Measurements from ENCODE around the gene ABCC8. TPM values are rescaled to one million over a fixed set of nuclear protein-coding genes. Genes with fewer than 3 reads are reported as not detected.

The ABCC8 gene
- total RNA-seq, 1 experiment from 2014 or later, result 0.47 TPM

DNA sequence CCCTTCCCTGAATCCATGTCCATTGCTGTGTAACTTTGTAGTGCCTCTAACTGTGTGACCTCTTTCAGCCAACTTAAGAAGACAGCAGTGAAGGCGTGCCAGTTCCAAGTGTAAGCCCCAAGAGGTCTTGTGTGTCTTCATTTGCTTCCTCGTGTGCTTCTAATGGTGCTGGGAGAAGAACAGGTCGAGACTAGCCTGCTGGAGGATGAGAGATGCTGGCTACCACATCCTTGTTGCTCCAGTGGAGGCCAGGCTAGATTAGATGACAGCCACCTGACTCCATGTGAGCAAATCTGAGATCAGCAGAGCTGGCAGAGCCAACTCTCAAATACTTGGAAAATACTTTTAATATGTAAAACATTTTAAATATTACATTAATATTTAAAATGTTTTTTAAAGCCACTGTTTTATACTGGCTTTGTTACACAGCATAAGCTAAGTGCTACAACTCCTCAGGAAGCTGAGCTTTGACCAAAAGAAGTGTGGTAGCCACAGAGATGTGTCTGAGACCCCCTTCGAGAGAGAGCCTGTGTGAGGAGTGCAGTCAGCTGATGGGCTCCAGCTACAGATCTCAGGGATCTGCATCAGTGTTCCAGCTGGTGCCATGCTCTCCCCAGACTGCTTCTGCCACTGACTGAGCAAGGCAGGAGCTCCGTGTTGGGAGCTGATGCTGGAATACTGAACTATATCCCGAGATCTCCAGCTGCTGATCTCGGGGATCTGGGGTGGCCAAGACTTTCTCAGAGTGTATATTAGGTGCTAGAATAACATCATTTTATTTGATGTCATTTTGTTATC, 97.1 kb downstream of the ABCC8 start:
- no peak for DNase-seq (ENCODE audit: low spot score)
- in situ Hi-C loops (cut with HindIII; ENCODE audit: low sequenced_read_pairs), result no loop called here

DNA sequence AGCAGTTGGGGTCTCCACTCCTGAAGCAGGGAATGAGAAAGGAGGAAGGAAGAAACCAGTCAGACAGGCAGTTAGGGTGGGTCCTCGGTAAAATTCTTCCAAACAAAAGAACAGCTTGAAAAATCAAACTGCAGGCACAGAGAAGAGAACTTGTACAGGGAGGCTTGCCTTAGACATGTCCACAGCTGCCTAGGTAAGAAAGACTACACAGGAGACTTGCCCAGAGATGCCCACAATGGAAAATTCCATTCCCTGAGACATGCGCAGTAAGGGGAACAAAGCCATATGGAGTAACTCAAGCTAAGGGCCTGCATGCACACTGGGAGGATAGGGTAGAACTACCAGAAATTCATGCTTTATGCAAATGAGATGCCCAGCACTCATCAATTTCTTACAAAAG, 98.0 kb downstream of the ABCC8 start:
- in situ Hi-C loops (cut with HindIII; ENCODE audit: low sequenced_read_pairs), result no loop called here
- no peak for DNase-seq (ENCODE audit: low spot score)

DNA sequence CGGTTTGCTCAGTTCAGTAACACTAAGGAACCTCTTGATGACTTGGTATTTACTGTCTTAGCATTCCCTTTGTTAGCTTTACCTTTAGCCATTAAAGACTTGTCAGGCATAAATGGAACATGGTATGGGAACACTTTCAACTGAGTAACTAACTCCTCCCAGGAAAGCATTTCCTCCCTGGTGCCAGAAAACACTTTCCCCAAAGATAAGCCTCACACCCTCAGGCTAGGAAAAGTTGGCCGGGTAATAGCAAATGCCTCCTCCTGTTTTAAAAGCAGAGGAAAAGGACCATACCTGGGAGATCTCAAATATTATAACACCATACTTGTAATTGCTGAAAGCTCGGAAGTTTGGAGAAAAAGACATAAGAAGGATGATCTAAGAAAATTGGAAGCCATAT, 100.2 kb downstream of the ABCC8 start:
- in situ Hi-C loops (cut with HindIII; ENCODE audit: low sequenced_read_pairs), result no loop called here
- no peak for DNase-seq (ENCODE audit: low spot score)

DNA sequence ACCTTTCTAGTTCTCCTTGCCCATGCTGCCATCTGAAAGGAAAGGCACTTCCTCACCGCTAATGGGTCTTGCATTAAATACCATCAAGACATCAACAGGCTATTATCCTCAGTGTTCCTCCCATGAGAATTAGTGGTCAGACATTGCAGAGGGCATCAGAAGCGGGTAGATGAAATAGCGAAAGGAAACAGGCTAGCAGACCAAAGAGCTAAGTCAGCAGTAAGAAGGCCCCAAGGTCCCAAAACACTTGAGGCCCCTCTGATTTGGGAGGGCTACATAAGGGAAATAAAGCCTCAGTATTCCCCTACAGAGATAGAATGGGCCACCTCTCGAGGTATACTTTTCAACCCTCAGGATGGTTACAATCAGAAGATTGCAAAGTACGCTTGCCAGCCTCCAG, 101.1 kb downstream of the ABCC8 start:
- DNase-seq (ENCODE audit: low spot score), result no peak
- in situ Hi-C loops (cut with HindIII; ENCODE audit: low sequenced_read_pairs), result no loop called here

DNA sequence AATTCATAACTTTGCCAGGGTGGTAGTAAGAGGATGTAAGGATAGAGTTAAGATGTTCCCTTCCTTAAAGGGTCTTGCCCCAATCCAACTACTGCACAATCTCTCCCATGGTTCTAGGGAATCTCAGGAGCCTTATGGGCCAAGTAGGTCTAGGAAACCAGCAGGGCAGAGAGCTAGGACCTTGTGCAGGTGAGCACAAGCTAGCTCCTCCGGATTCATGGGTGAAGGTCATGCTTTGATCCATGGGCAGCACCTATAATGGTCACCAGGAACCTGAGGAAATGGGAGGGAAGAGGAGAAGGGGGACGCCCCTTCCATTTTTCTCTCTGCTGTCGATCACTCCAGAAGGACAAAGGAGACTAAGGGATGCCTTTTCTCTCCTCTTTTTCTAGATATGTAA, 105.0 kb downstream of the ABCC8 start:
- in situ Hi-C loops (cut with HindIII; ENCODE audit: low sequenced_read_pairs), result no loop called here
- DNase-seq (ENCODE audit: low spot score), result no peak

DNA sequence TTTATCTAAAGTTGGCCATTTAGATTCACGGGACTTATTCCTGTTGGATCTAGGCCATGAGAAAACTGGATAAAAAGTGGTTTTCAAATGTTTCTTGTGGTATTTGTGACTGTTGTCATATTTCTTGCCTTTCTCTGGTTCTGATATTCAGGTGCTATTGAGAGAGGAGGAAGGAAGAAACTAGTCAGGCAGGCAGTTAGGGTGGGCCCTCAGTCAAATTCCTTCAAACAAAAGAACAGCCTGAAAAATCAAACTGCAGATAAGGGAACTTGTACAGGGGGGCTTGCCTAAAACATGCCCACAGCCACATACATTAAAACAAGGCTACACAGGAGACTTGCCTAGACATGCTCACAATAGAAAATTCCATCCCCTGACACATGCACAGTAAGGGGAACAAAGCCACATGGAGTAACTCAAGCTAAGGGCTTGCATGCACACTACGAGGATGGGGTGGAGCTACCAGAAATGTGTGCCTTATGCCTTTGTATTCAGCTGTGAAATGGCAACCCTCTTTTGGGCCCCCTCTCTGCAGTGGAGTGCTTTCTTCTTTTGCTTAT, 106.9 kb downstream of the ABCC8 start:
- in situ Hi-C loops (cut with HindIII; ENCODE audit: low sequenced_read_pairs), result no loop called here
- DNase-seq (ENCODE audit: low spot score), result no peak

DNA sequence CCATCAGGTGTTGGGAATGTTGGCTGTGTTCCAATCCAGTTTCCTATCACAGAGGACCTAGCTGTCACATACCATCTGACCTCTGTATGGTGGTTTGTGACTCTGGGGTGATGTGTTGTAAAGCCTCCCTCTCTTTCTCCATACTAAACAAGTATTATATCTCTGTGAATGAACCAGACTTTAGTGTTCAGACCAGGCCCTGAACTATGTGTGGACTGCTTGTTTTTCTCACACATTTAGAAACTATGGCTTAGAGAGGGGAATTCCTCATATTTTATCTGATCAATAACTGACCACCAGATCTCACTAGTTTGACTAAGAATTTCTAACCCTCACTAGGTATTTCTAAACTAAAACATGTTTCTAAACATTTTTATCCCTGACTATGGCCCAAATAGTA, 107.6 kb downstream of the ABCC8 start:
- in situ Hi-C loops (cut with HindIII; ENCODE audit: low sequenced_read_pairs), result no loop called here
- no peak for DNase-seq (ENCODE audit: low spot score)

DNA sequence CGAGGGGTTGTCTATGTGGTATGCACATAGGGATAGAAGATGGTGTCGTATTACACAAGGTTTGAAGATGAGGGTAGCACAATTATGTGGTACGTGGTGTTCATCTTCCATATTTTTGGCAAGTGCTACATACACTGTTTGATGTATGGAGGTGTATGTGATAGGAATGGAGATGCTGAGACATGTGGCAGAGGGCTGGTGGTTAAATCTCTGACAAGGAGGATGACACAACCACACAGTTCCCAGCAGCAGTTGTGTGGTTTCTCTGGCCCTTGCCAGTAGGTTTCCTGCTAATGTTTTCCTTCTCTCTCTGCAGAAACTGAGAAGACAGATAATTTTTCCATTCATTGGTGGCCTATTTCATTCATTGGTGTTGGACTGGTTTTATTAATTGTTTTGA, 108.1 kb downstream of the ABCC8 start:
- DNase-seq (ENCODE audit: low spot score), result no peak
- in situ Hi-C loops (cut with HindIII; ENCODE audit: low sequenced_read_pairs), result no loop called here

DNA sequence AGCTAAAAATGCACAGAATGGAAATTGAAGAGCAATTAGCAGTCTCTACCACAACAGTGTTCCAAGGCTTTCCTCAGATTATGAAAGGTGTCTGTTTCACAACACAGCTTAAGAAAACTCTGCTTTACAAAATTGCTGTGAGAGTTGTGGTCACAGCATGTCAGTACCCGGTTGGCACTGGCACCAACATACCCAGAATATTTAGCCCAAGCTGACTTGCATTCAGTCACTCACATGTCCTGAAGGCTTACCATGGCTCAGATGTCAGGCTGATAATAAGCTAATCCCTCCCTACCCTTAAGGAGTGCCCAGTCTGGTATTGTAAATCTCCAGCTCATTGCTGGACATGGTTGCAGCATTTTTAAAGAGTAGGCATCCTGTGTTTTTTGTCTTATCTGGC, 110.2 kb downstream of the ABCC8 start:
- DNase-seq (ENCODE audit: low spot score), result no peak
- in situ Hi-C loops (cut with HindIII; ENCODE audit: low sequenced_read_pairs), result no loop called here

DNA sequence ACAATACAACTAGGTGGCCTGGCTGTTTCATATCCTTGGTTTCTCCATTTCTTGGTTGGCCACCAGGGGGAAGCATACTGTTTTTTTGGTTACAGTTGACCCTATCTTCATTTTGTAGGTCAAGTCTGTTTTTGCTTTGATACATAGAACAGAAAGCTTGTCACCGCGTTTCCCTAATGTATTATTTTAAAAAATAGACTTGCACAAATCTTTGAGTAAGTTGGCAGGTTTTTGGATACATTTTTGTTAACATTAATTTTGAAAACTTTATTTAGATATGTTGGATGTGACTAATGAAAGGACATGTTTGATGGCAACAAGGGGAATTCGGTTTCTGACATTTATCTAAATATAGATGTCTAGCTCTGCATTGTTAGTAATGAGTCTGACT, 122.0 kb downstream of the ABCC8 start:
- in situ Hi-C loops (cut with HindIII; ENCODE audit: low sequenced_read_pairs), result no loop called here
- peak; percentile 91 for DNase-seq (ENCODE audit: low spot score)

DNA sequence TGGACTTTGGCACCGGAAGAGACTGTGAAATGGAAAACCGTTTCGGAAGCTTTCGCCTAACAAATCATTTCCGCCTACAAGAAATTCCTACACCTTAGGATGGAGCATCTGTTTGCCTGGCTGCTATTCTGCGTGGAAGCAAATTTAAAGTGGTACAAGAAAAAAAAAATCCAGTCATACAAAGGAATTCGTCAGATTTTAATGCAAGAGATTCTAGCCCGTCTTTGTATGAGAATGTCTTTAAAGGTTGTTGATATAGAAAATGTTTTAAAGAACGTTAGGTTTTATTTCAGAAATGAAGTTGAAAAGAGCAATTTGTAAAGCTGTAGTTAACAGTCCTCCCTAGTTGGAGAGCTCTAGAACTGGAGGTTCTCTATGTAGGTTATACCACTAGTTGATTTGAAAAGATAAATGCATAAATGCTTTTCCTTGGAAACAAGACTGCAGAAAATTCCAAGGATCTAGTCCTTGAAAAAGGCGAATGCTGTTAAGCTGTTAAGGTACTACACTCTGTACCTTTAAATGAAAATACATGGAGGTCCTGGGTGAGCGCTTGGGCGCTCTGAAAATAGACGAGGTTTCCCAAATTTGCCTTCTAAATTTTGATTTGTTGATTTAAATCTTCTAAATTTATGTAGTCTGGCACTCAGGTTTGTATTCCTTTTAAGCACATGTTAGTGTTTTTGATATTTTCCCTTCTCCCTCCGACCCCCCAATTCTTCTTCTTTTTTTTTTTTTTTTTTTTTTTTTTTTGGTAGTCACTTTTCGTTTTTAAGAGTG, 122.6 kb downstream of the ABCC8 start:
- DNase-seq (ENCODE audit: low spot score), result no peak
- in situ Hi-C loops (cut with HindIII; ENCODE audit: low sequenced_read_pairs), result no loop called here

DNA sequence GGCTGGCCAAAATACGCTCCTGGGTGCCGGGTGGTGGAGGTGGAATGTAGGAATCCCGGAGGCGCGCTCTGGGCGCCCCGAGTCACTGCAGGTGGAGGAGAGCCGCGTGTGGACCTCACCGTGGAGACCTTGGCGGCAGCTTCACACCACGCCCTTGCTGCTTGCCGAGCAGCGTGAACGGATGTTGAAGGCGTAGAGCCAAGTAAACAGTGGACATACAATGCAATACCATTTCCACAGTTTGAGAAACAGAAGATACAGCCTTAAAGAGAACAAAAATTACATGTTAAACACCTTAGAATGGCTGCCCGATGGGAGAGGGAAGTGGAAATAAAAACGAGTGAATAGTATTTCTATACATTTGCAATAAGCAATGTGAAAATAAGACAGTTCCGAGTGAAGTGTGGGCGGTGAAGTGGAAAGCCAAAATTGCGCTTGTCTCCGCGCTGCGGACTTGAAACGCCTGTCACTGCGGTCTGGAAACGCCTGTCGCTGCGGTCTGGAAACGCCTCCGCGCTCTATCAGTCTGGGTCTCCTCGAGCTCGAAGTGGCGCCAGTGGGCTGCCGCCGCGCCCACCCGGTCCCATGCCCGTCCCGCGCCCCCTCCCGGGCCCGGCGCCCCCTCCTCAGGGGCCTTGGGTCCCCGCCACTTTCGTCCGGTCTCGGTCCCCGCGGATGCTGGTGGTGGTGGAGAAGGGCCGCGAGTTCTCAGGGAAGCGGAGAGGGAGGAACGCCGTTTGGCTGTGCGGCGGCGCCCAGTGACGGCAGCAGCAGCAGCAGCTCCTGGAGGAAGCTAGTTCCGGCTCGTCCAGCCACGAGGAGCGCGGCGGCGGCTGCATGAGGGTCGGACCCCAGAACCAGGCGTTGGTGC, 123.5 kb downstream of the ABCC8 start:
- peak; percentile 86 for DNase-seq (ENCODE audit: low spot score)
- in situ Hi-C loops (cut with HindIII; ENCODE audit: low sequenced_read_pairs), result no loop called here

DNA sequence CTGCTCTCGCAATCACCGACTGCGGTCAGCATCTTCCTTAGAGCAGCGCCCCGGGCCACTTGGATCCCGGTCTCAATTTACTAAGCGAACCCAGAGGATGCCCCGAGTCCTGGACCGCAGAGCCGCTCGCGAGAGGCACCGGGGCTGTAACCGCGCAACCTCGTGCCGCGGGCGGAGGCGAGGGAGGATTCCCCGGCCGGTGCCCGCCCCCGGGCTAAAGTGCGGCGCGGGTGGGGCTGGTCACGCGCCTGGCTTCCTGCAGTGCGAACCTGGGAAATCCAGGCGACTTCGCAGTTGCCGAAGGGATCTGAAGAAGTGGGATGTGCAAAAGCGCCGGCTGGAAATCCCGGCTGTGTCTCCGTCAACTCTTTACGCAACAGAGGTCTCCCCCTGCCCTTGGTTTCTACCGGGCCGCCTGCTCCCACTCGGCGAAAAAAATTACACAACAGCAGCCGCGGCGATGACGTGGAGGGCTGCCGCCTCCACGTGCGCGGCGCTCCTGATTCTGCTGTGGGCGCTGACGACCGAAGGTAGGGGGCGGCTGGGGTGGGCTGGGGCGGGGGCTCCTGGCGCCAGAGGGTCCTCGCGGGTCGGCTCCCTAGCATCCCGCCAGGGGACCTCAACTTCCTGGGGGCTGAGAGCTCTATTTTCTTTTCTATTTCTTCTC, 125.0 kb downstream of the ABCC8 start, which contains the start of gene NCR3LG1:
Gene NCR3LG1, plus strand, starts transcription at position 291 of the 667 bp plus-strand sequence. Its CDS starts 170 bp downstream, at position 461.
- in situ Hi-C loops (cut with HindIII; ENCODE audit: low sequenced_read_pairs), result no loop called here
- peak; percentile 71 for DNase-seq (ENCODE audit: low spot score)

DNA sequence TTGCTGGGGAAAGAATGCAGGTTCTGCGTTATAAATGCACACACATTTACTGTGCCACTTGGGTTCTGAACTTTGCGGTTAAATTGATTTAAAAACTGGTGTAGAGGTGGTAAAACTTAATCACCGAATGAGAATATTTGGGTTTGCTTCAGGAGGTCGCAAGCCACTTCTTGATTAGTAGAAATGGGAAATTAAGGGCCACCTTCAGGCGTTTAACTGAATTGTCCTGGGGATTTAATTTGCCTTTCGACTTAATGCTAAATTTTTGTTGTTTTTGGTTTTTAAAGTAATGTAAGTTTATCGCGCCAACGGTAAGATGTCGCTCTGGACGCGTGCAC, 125.5 kb downstream of the ABCC8 start:
- DNase-seq (ENCODE audit: low spot score), result no peak
- in situ Hi-C loops (cut with HindIII; ENCODE audit: low sequenced_read_pairs), result no loop called here

DNA sequence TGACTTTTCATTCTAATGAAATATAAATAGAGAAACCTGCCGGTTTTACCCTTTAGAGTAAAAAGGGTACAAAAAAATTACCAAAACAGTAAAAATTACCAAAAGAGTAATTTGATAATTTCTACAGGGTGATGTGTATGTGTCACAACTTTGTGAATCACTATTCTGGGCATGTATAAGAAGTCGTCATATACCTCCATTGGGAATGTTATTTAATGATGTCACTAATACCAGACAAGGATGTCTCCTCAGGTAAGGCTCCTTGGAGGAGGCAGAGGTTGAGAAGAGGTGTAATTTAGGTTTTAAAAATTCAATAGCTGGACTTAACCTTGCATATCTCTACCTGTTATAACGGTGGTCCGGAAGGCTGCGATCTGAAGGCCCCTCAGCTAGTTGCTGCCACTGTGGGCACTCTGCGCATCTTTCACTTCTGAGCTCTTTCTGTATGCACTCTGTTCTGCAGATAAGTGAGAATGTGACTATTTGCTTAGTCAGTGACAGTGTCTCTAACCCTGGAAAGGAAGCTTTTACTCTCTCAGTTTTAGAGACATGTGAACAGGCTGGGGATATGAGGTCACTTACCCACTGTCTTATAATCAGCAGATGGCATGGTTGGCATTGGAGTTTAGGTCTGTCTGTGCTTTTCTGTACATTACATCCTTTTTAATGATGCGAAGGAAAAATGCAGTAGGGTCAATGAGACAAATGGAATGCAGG, 126.0 kb downstream of the ABCC8 start:
- in situ Hi-C loops (cut with HindIII; ENCODE audit: low sequenced_read_pairs), result no loop called here

DNA sequence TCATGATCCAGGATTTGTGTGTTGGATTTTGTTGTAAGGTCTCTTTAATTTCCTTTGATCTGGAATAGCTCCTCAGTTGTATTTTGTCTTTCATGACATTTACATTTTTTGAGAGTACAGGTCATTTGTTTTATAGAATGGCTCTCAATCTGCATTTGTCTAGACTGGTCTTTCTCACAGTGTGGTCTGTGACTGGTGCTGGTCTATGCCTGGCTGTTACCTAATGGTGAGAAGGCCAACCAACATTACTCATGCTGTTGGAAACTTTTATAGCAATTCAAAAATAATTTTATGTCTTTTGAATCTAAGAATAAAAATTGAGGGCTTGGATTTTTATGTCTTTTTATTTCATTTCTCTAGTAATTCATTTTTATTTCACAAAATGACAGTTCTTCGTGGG, 129.0 kb downstream of the ABCC8 start:
- in situ Hi-C loops (cut with HindIII; ENCODE audit: low sequenced_read_pairs), result no loop called here
- no peak for DNase-seq (ENCODE audit: low spot score)

More for the DNA sequence above, 126.0 kb downstream of the ABCC8 start:
- DNase-seq (ENCODE audit: low spot score), result peak; percentile 38

DNA sequence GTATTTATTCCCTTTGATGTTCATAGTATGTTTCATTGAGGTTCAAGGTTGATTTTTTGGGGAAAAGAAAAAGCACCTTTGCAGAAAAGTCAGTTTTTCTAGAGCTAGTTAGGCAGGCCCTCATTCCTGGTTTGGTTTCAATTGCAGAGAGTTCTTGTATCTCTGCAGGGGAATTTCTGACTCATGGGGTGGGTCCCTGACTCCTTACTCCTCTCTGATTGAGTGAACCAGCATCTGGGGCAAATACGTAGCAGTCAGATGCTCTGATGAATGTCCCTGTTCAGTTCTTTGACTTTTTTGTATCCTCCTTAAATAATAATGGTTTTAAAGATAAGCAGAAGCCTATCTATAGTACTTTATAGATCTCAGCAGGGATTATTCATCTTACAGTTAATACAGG, 132.7 kb downstream of the ABCC8 start:
- no peak for DNase-seq (ENCODE audit: low spot score)
- in situ Hi-C loops (cut with HindIII; ENCODE audit: low sequenced_read_pairs), result no loop called here

DNA sequence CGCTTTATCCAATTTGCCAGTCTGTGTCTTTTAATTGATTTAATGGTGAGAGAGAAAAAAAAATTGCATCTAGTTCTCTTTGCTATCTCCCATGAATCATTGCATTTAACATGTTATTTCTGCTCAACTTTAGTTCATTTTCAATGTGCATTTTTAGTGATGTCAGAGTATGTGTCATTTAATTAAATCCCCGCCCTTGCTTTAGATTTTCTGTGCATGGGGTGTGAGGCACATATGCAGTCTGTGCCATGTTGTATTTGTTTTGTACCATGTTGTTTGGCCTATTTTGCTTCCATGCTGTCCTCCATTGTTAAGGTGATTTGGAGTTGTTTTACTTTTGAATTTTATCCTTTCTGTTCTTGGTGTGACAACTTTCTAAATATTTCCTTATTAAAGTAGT, 133.4 kb downstream of the ABCC8 start:
- DNase-seq (ENCODE audit: low spot score), result no peak
- in situ Hi-C loops (cut with HindIII; ENCODE audit: low sequenced_read_pairs), result no loop called here

Data from G401 (cell line).